H9 (cell line): ENCODE data around the gene PSME1. TPM values are rescaled to one million over a fixed set of nuclear protein-coding genes. Genes with fewer than 3 reads are reported as not detected.

ENCODE experiments used
- DNase-seq: peaks from one replicate; pipeline ENCODE4 v3.0.0-alpha.2; 2017
- H2AFZ ChIP-seq: one replicate; pipeline ENCODE4 v1.6.1; 2013; ENCODE audit warnings: mild to moderate bottlenecking, low read length, control low read depth, moderate library complexity
- H2AK5ac ChIP-seq: 2 replicates; pipeline ENCODE4 v1.6.1; 2013; ENCODE audit warnings: low read length, control low read depth, mixed read lengths; ENCODE audit not compliant: insufficient read length
- H2BK120ac ChIP-seq: one replicate; pipeline ENCODE4 v1.6.1; 2013; ENCODE audit warnings: low read depth, mild to moderate bottlenecking, low read length, control low read depth, inconsistent platforms; ENCODE audit not compliant: poor library complexity, severe bottlenecking
- H2BK12ac ChIP-seq: 2 replicates; pipeline ENCODE4 v1.6.1; 2013; ENCODE audit warnings: low read length, control low read depth, mixed read lengths, low read depth; ENCODE audit not compliant: insufficient read length
- H2BK15ac ChIP-seq: 2 replicates; pipeline ENCODE4 v1.6.1; 2013; ENCODE audit warnings: low read depth, low read length, control low read depth
- H2BK20ac ChIP-seq: one replicate; pipeline ENCODE4 v1.6.1; 2013; ENCODE audit warnings: low read depth, mild to moderate bottlenecking, low read length, control low read depth, inconsistent platforms; ENCODE audit not compliant: poor library complexity, severe bottlenecking
- H2BK5ac ChIP-seq: 2 replicates; pipeline ENCODE4 v1.6.1; 2013; ENCODE audit warnings: low read length, control low read depth, mixed read lengths; ENCODE audit not compliant: insufficient read length
- H3K14ac ChIP-seq: 2 replicates; pipeline ENCODE4 v1.6.1; 2013; ENCODE audit warnings: low read length, control low read depth; ENCODE audit not compliant: insufficient read depth
- H3K18ac ChIP-seq: 2 replicates; pipeline ENCODE4 v1.6.1; 2013; ENCODE audit warnings: low read depth, mild to moderate bottlenecking, mixed read lengths, low read length, control low read depth; ENCODE audit not compliant: insufficient read length
- H3K23ac ChIP-seq: 2 replicates; pipeline ENCODE4 v1.6.1; 2013; ENCODE audit warnings: low read length, control low read depth, mixed read lengths, low read depth; ENCODE audit not compliant: insufficient read length
- H3K23me2 ChIP-seq: 2 replicates; pipeline ENCODE4 v1.6.1; 2013; ENCODE audit warnings: low read depth, mild to moderate bottlenecking, mixed read lengths, low read length, control low read depth; ENCODE audit not compliant: insufficient read length, poor library complexity, severe bottlenecking
- H3K27ac ChIP-seq: 2 replicates; pipeline ENCODE4 v1.5.1; 2013; ENCODE audit warnings: low read length, control low read depth, mixed read lengths, low read depth; ENCODE audit not compliant: insufficient read length
- H3K27me3 ChIP-seq: 2 replicates; pipeline ENCODE4 v1.6.1; 2013; ENCODE audit warnings: low read length, control low read depth, inconsistent platforms; ENCODE audit not compliant: insufficient read depth
- H3K4ac ChIP-seq: 2 replicates; pipeline ENCODE4 v1.6.1; 2013; ENCODE audit warnings: low read depth, mild to moderate bottlenecking, control low read depth, inconsistent platforms, low read length, moderate library complexity
- H3K4me1 ChIP-seq: 2 replicates; pipeline ENCODE4 v1.6.1; 2013; ENCODE audit warnings: low read length, control low read depth, inconsistent platforms; ENCODE audit not compliant: insufficient read depth
- H3K4me2 ChIP-seq: 2 replicates; pipeline ENCODE4 v1.6.1; 2013; ENCODE audit warnings: low read length, control low read depth, mixed read lengths; ENCODE audit not compliant: insufficient read length, insufficient read depth
- H3K56ac ChIP-seq: 2 replicates; pipeline ENCODE4 v1.6.1; 2013; ENCODE audit warnings: low read depth, mild to moderate bottlenecking, mixed read lengths, low read length, control low read depth; ENCODE audit not compliant: insufficient read length
- H3K79me1 ChIP-seq: 2 replicates; pipeline ENCODE4 v1.6.1; 2013; ENCODE audit warnings: low read depth, mild to moderate bottlenecking, moderate library complexity, low read length, control low read depth, inconsistent platforms; ENCODE audit not compliant: insufficient read depth, poor library complexity, severe bottlenecking
- H3K79me2 ChIP-seq: 2 replicates; pipeline ENCODE4 v1.6.1; 2013; ENCODE audit warnings: low read length, control low read depth, inconsistent platforms; ENCODE audit not compliant: insufficient read depth
- H3K9ac ChIP-seq: 2 replicates; pipeline ENCODE4 v1.6.1; 2013; ENCODE audit warnings: low read length, control low read depth, mixed read lengths; ENCODE audit not compliant: insufficient read length; ENCODE audit errors: extremely low read depth
- H3K9me3 ChIP-seq: one replicate; pipeline ENCODE4 v1.6.1; 2013; ENCODE audit warnings: low read depth, low read length, inconsistent platforms; ENCODE audit not compliant: control insufficient read depth
- H3T11ph ChIP-seq: one replicate; pipeline ENCODE4 v1.6.1; 2013; ENCODE audit warnings: mild to moderate bottlenecking, low read length, control low read depth, inconsistent platforms
- H4K20me1 ChIP-seq: one replicate; pipeline ENCODE4 v1.6.1; 2013; ENCODE audit not compliant: control insufficient read depth, insufficient read length, insufficient read depth
- H4K5ac ChIP-seq: 2 replicates; pipeline ENCODE4 v1.6.1; 2013; ENCODE audit warnings: low read depth, mild to moderate bottlenecking, mixed read lengths, low read length, control low read depth; ENCODE audit not compliant: insufficient read length
- H4K8ac ChIP-seq: replicated peaks from 2 replicates; pipeline ENCODE4 v1.6.1; 2013; ENCODE audit warnings: low read length, control low read depth, mixed read lengths, low read depth; ENCODE audit not compliant: insufficient read length
- H4K91ac ChIP-seq: 2 replicates; pipeline ENCODE4 v1.6.1; 2013; ENCODE audit warnings: low read depth, mild to moderate bottlenecking, moderate library complexity, mixed read lengths, low read length, control low read depth; ENCODE audit not compliant: insufficient read length
- H3K27ac Mint-ChIP-seq, 3 experiments: 2 replicates in 2 of 3; 3 replicates in 1 of 3; pipeline ENCODE4 v1.8.0; 2020 to 2021; ENCODE audit warnings: mixed read lengths in 3 of 3, mild to moderate bottlenecking in 1 of 3, moderate library complexity in 1 of 3
- H3K27me3 Mint-ChIP-seq: 2 replicates; pipeline ENCODE4 v1.8.0; 2021; ENCODE audit warnings: low read depth, mild to moderate bottlenecking, moderate library complexity, mixed read lengths
- H3K36me3 Mint-ChIP-seq, 3 experiments: 2 replicates in 2 of 3; 3 replicates in 1 of 3; pipeline ENCODE4 v1.8.0; 2020 to 2021; ENCODE audit warnings: low read depth in 3 of 3, mixed read lengths in 3 of 3; ENCODE audit not compliant: insufficient read depth in 1 of 3
- H3K4me1 Mint-ChIP-seq, 2 experiments: 2 replicates each; pipeline ENCODE4 v1.8.0; 2020; ENCODE audit warnings: mixed read lengths in 2 of 2
- H3K4me3 Mint-ChIP-seq, 2 experiments: 2 replicates in 1 of 2; 3 replicates in 1 of 2; pipeline ENCODE4 v1.8.0; 2020 to 2021; ENCODE audit warnings: mild to moderate bottlenecking in 2 of 2, mixed read lengths in 2 of 2, moderate library complexity in 1 of 2
- H3K9me3 Mint-ChIP-seq, 2 experiments: 2 replicates in 1 of 2; 3 replicates in 1 of 2; pipeline ENCODE4 v1.8.0; 2020; ENCODE audit warnings: mild to moderate bottlenecking in 2 of 2, mixed read lengths in 2 of 2, moderate library complexity in 1 of 2
- WGBS: extraction: QIAGEN DNeasy Blood & Tissue Kit; methylation state at CpG from one replicate; pipeline ENCODE4 v1.1.7; 2013; ENCODE audit warnings: missing lambda C conversion rate, low lambda C conversion rate, mixed read lengths; ENCODE audit not compliant: insufficient read length; ENCODE audit errors: extremely low coverage; 5-methylcytosine and 5-hydroxymethylcytosine counted together
- total RNA-seq: library from RNA; stranded (reverse); gene quantifications from 2 replicates; pipeline ENCODE4 v1.2.1, GENCODE V29; 2021
- TF ChIP-seq, protein P1 (sequence below): fragments of 200-600 bp; sonication (generic); conservative IDR thresholded peaks from 3 replicates; pipeline ENCODE4 v1.8.0; 2021; ENCODE audit warnings: antibody characterized with exemption, mild to moderate bottlenecking

PSME1 gene
- total RNA-seq, 1 experiment from 2014 or later, result 109 TPM

DNA sequence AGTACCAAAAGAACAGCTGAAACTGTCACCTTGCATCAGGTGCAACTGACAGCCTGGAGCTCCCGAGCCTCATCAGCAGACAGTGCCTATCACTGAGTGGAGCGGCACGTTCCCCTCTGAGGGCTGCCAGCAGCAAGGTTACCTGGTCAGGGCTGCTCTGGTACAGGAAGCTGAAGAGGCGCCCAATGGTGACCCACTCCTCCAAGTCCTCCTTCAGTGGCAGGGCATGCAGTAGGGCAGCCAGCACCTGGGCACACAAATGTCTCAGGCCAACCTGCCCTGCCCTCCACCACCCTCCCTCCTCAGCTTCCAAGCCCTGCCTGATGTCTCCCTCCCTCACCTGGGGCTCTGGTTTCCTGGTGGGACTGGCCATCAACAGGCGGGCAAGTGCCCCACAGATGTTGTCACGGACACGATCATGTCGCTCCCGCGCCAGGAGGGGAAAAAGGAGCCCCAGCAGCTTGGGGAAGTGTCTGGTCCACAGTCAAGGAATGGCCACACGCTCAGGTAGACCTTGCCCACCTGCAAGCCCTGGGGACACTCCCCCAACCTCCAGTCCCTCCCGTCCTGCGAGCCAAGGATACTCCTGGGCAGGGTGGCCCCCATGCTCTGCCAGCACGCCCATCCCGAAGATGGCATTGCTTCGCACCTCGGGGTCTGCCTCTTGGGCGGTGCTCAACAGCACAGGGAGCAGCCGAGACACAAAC lies 45.5 kb downstream of the PSME1 start:
- Mint-ChIP-seq H3K4me1 (no peaks in the 10 kb centered on the region), H3K9me3 (no peaks in the 10 kb centered on the region), H3K36me3 (peaks cover 44 to 92% (median 79%) of the 10 kb centered on the region in 3 experiments), H3K4me3 (no peak overlapping the region), H3K27me3 (no peaks in the 10 kb centered on the region; the same call in 1 of the 2 replicates), H3K27ac (no peak overlapping the region)
- H3K27ac ChIP-seq, result no peak overlapping the region
- H3K9me3 ChIP-seq, result no peaks in the 10 kb centered on the region
- H2BK120ac ChIP-seq, result no peak overlapping the region
- no peak overlapping the region for H3K4me2 ChIP-seq
- no peak overlapping the region for H3K18ac ChIP-seq
- H3K4ac ChIP-seq, result no peak overlapping the region
- H4K91ac ChIP-seq, result no peak overlapping the region
- no peak overlapping the region for H2BK5ac ChIP-seq
- no peak overlapping the region for H3K14ac ChIP-seq
- H2AFZ ChIP-seq, result no peak overlapping the region
- H3K79me1 ChIP-seq, result no peaks in the 10 kb centered on the region
- no peak overlapping the region for H2BK15ac ChIP-seq
- no peak overlapping the region for H3K9ac ChIP-seq
- no peak overlapping the region for H4K5ac ChIP-seq
- no peak for DNase-seq
- H3K23me2 ChIP-seq, result no peaks in the 10 kb centered on the region
- H3K79me2 ChIP-seq, result no peaks in the 10 kb centered on the region
- no peak overlapping the region for H3T11ph ChIP-seq
- no peak overlapping the region for H4K8ac ChIP-seq
- no CpG with 5 or more reads among the region's 19 CpGs for WGBS
- no peaks in the 10 kb centered on the region for H3K27me3 ChIP-seq
- no peak overlapping the region for H3K23ac ChIP-seq
- H2AK5ac ChIP-seq, result no peak overlapping the region
- no peaks in the 10 kb centered on the region for H3K4me1 ChIP-seq
- no peak overlapping the region for H2BK12ac ChIP-seq
- TF ChIP-seq, protein P1, sequence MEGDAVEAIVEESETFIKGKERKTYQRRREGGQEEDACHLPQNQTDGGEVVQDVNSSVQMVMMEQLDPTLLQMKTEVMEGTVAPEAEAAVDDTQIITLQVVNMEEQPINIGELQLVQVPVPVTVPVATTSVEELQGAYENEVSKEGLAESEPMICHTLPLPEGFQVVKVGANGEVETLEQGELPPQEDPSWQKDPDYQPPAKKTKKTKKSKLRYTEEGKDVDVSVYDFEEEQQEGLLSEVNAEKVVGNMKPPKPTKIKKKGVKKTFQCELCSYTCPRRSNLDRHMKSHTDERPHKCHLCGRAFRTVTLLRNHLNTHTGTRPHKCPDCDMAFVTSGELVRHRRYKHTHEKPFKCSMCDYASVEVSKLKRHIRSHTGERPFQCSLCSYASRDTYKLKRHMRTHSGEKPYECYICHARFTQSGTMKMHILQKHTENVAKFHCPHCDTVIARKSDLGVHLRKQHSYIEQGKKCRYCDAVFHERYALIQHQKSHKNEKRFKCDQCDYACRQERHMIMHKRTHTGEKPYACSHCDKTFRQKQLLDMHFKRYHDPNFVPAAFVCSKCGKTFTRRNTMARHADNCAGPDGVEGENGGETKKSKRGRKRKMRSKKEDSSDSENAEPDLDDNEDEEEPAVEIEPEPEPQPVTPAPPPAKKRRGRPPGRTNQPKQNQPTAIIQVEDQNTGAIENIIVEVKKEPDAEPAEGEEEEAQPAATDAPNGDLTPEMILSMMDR, result no peak
- no peak overlapping the region for H3K56ac ChIP-seq
- no peaks in the 10 kb centered on the region for H4K20me1 ChIP-seq
- no peak overlapping the region for H2BK20ac ChIP-seq
